Measurements from ENCODE around the gene GRHL3.
A peak's percentile ranks its signal among the peaks of the same experiment; 100 is the strongest.

Gene GRHL3

DNA sequence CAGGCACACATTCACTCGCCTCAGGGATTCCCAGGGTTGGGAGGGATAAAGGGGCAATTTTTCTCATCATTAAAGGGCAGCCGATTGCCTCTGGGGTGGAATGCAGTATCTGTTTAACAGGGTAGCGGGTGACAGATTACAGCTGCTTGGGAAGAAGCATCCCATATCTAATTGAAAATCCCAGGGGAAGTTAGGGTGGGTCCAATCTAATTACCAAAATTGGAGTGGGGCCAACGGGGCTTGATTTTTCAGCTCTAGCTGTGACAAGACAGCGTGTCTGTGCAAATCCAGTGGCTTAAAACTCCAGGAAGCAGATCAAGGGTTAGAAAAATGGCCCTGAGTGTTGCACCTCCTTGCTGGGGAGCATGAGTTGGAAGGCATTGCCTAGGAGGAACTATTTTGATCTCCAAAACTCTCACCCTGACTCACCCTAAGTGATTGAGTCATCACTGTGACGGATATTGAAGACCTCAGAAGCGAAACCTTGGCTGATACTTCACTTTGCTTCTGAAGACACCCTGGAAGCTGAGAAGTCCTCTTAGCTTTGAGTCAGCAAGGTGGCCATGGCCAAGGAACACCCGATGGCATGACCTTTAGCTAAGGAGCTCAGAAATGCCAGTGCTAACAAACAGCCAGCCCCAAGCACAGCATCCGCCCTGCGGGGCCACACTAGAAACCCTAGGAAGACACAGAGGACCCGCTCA is 46.0 kb downstream of the GRHL3 start:
- peak overlapping the region; percentile 45 to 46 for H3K27ac ChIP-seq (ENCODE audit: low read depth in 2 of 2, low read length in 2 of 2)
- H3K9ac ChIP-seq (ENCODE audit: low read depth in 1 of 2, low read length in 2 of 2), result peak overlapping the region in 1 of 2 donors; percentile 18
- no peaks in the 10 kb centered on the region for H3K9me3 ChIP-seq (ENCODE audit: control insufficient read depth in 2 of 2, low read length in 2 of 2)
- peaks cover 17 to 33% of the 10 kb centered on the region in 2 donors for H3K4me1 ChIP-seq (ENCODE audit: control insufficient read depth in 2 of 2, insufficient read depth in 2 of 2, low read length in 2 of 2)
- peaks cover 2 to 8% of the 10 kb centered on the region in 2 donors for H3K36me3 ChIP-seq (ENCODE audit: control insufficient read depth in 2 of 2, insufficient read depth in 2 of 2, low read length in 2 of 2)
- H3K27me3 ChIP-seq (ENCODE audit: control insufficient read depth in 2 of 2, insufficient read depth in 2 of 2, low read length in 2 of 2), result no peaks in the 10 kb centered on the region
- no peak overlapping the region for H3K4me3 ChIP-seq (ENCODE audit: low read length in 2 of 2)

DNA sequence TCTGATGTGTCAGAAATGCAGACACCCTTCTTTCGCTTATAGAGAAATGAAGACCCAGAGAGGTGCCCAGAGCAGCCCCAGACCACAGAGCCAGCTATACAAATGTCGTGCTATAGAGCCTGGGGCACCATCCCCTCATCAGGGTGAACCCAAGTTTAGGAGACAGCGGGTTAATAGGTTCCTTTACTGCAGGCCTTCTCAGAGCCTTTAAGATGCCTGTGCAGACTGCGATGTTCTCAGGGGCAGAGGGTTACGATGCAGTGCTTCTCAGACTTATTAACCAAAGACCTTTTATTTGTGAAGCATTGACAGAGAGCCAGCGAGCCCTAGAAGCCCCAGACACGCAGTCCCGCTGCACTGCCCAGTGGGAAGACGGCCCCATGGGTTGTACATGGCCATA is 47.5 kb downstream of the GRHL3 start:
- Histone ChIP-seq H3K9ac (ENCODE audit: low read depth in 1 of 2, low read length in 2 of 2) (no peak overlapping the region), H3K27ac (ENCODE audit: low read depth in 2 of 2, low read length in 2 of 2) (no peak overlapping the region), H3K4me3 (ENCODE audit: low read length in 2 of 2) (no peak overlapping the region), H3K27me3 (ENCODE audit: control insufficient read depth in 2 of 2, insufficient read depth in 2 of 2, low read length in 2 of 2) (no peaks in the 10 kb centered on the region), H3K9me3 (ENCODE audit: control insufficient read depth in 2 of 2, low read length in 2 of 2) (no peaks in the 10 kb centered on the region), H3K36me3 (ENCODE audit: control insufficient read depth in 2 of 2, insufficient read depth in 2 of 2, low read length in 2 of 2) (peaks cover 2 to 8% of the 10 kb centered on the region in 2 donors), H3K4me1 (ENCODE audit: control insufficient read depth in 2 of 2, insufficient read depth in 2 of 2, low read length in 2 of 2) (peaks cover 17 to 33% of the 10 kb centered on the region in 2 donors)

DNA sequence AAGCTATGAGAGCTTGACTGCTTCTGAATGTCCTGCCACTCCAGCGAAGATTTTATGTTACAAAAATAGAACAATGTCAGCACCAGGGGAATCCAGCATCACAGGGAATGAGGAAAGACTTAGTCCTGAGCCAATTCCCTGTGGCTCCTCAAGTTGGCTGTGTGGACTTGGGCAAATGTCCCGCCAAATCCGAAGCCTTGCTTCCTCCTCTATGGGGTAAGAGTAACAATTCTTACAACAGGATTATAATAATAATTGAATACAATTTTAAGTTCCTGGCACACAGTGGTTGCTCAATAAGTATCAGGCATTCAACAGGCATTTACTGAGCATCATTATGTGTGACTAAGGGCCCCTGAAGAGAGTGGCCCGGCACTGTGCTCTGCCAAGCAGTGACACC is 50.0 kb downstream of the GRHL3 start:
- Histone ChIP-seq H3K36me3 (ENCODE audit: control insufficient read depth in 2 of 2, insufficient read depth in 2 of 2, low read length in 2 of 2) (peaks cover 4 to 8% of the 10 kb centered on the region in 2 donors), H3K27ac (ENCODE audit: low read depth in 2 of 2, low read length in 2 of 2) (no peak overlapping the region)

DNA sequence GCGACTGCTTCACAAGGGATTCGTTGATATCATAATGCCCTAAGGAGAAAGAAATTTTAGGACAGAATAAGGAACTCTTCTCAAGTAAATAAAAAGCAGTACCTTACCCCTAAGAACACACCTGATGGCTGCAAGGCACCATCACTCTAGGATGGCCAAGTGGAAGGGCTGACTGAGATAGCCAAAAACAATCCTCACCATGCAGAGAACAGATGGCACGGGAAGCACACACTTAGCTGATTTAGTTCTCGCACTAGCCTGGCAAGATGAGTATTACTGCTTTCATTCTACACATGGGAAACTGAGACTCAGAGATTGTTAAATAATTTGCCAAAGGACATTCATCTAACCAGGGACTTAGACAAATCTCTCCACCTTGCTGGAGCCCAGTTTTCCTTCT is 50.6 kb downstream of the GRHL3 start:
- H3K27ac ChIP-seq (ENCODE audit: low read depth in 2 of 2, low read length in 2 of 2), result no peak overlapping the region
- H3K4me3 ChIP-seq (ENCODE audit: low read length in 2 of 2), result no peak overlapping the region
- peaks cover 10 to 15% of the 10 kb centered on the region in 2 donors for H3K4me1 ChIP-seq (ENCODE audit: control insufficient read depth in 2 of 2, insufficient read depth in 2 of 2, low read length in 2 of 2)
- H3K9ac ChIP-seq (ENCODE audit: low read depth in 1 of 2, low read length in 2 of 2), result no peak overlapping the region
- no peaks in the 10 kb centered on the region for H3K9me3 ChIP-seq (ENCODE audit: control insufficient read depth in 2 of 2, low read length in 2 of 2)
- peaks cover 4 to 8% of the 10 kb centered on the region in 2 donors for H3K36me3 ChIP-seq (ENCODE audit: control insufficient read depth in 2 of 2, insufficient read depth in 2 of 2, low read length in 2 of 2)
- no peaks in the 10 kb centered on the region for H3K27me3 ChIP-seq (ENCODE audit: control insufficient read depth in 2 of 2, insufficient read depth in 2 of 2, low read length in 2 of 2)

More for the DNA sequence above, 50.0 kb downstream of the GRHL3 start:
- no peaks in the 10 kb centered on the region for H3K27me3 ChIP-seq (ENCODE audit: control insufficient read depth in 2 of 2, insufficient read depth in 2 of 2, low read length in 2 of 2)
- H3K4me3 ChIP-seq (ENCODE audit: low read length in 2 of 2), result no peak overlapping the region
- H3K4me1 ChIP-seq (ENCODE audit: control insufficient read depth in 2 of 2, insufficient read depth in 2 of 2, low read length in 2 of 2), result peaks cover 13 to 20% of the 10 kb centered on the region in 2 donors
- no peak overlapping the region for H3K9ac ChIP-seq (ENCODE audit: low read depth in 1 of 2, low read length in 2 of 2)
- H3K9me3 ChIP-seq (ENCODE audit: control insufficient read depth in 2 of 2, low read length in 2 of 2), result no peaks in the 10 kb centered on the region

DNA sequence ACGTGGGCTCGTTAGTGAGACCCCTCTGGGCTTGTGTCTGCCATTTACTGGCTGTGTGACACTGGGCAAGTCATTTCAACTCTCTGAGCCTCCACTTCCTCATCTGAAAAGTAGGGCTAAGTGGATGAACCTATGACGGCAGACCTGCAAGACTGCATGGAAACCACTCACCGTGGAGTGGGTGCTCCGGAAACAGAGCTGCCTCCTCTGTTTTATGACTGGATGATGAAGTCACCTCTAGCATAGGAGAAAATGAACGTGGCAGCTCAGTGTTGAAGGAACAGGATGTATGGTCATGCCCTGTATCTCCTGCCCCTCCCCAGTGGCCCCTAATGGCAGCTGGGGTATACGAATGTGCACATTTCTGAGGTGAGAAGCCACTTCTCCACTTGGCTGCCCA is 53.9 kb downstream of the GRHL3 start:
- Histone ChIP-seq H3K4me1 (ENCODE audit: control insufficient read depth in 2 of 2, insufficient read depth in 2 of 2, low read length in 2 of 2) (no peaks in the 10 kb centered on the region), H3K36me3 (ENCODE audit: control insufficient read depth in 2 of 2, insufficient read depth in 2 of 2, low read length in 2 of 2) (peaks cover 4 to 14% of the 10 kb centered on the region in 2 donors), H3K9me3 (ENCODE audit: control insufficient read depth in 2 of 2, low read length in 2 of 2) (no peaks in the 10 kb centered on the region), H3K27me3 (ENCODE audit: control insufficient read depth in 2 of 2, insufficient read depth in 2 of 2, low read length in 2 of 2) (no peaks in the 10 kb centered on the region), H3K4me3 (ENCODE audit: low read length in 2 of 2) (no peak overlapping the region), H3K27ac (ENCODE audit: low read depth in 2 of 2, low read length in 2 of 2) (no peak overlapping the region), H3K9ac (ENCODE audit: low read depth in 1 of 2, low read length in 2 of 2) (no peak overlapping the region)

DNA sequence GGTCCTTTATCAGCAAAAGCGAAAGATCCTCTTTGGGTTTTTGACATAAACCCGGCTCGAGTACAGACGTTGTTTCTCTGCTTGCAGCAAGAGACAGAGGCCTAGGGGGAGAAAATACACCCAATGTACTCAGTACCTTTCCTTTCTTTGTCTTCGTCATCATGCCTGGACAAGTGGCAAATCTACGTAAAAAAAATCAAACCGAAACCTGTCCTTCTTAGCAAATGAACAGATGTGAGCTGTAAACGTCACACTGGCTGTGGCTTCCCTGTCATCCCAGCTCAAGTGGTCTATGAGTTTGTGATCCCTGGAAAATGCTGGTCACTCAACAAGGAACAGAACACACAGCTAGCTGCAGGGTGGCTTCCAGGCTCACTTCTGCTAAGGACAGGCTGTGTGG is 54.6 kb downstream of the GRHL3 start:
- Histone ChIP-seq H3K27ac (ENCODE audit: low read depth in 2 of 2, low read length in 2 of 2) (no peak overlapping the region), H3K27me3 (ENCODE audit: control insufficient read depth in 2 of 2, insufficient read depth in 2 of 2, low read length in 2 of 2) (no peaks in the 10 kb centered on the region), H3K4me3 (ENCODE audit: low read length in 2 of 2) (no peak overlapping the region), H3K4me1 (ENCODE audit: control insufficient read depth in 2 of 2, insufficient read depth in 2 of 2, low read length in 2 of 2) (no peaks in the 10 kb centered on the region), H3K9ac (ENCODE audit: low read depth in 1 of 2, low read length in 2 of 2) (no peak overlapping the region), H3K9me3 (ENCODE audit: control insufficient read depth in 2 of 2, low read length in 2 of 2) (no peaks in the 10 kb centered on the region), H3K36me3 (ENCODE audit: control insufficient read depth in 2 of 2, insufficient read depth in 2 of 2, low read length in 2 of 2) (peaks cover 4 to 9% of the 10 kb centered on the region in 2 donors)

DNA sequence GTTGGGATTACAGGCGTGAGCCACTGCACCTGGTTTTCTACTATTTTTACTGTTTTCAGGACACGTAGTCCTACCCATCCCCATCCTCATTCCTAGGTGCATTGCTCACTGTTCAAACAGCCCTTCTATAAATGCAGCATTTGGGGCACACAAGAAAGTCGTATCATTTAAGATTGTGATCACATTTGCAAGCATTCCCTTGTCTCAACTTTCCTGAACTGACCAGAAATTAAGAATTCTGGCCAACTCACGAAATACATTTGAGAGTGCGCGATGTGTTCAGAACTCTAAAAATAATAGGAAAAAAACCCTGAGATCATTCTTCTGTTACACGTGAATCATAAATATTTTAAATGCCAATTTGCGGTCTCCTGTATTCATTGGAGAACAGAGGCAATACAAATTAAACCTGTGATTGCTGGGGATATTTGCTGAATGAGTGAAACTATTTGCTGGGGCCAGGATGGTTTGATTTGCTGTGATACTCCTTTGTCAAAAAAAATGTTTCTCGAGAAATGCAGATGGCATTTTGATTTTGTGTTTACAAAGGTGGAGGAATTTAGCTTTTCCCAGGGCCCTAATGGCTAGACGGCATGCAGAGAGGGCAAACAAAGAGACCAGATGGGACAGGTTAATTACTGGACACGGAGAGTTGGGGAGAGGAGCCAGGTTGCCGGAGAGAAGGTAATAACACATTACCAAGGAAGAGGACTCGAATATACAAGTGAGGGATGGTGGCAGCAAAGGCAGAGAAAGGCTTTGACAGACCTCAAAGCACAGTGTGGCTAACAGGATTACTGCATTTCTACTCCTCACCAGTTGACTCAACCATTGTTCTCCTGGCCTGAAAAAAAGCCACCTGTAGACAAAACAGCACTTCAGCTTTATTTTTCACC is 56.0 kb downstream of the GRHL3 start:
- Histone ChIP-seq H3K4me1 (ENCODE audit: control insufficient read depth in 2 of 2, insufficient read depth in 2 of 2, low read length in 2 of 2) (no peaks in the 10 kb centered on the region), H3K27me3 (ENCODE audit: control insufficient read depth in 2 of 2, insufficient read depth in 2 of 2, low read length in 2 of 2) (no peaks in the 10 kb centered on the region), H3K27ac (ENCODE audit: low read depth in 2 of 2, low read length in 2 of 2) (no peak overlapping the region), H3K9ac (ENCODE audit: low read depth in 1 of 2, low read length in 2 of 2) (no peak overlapping the region), H3K9me3 (ENCODE audit: control insufficient read depth in 2 of 2, low read length in 2 of 2) (no peaks in the 10 kb centered on the region), H3K4me3 (ENCODE audit: low read length in 2 of 2) (no peak overlapping the region), H3K36me3 (ENCODE audit: control insufficient read depth in 2 of 2, insufficient read depth in 2 of 2, low read length in 2 of 2) (peaks cover 2 to 16% of the 10 kb centered on the region in 2 donors)

DNA sequence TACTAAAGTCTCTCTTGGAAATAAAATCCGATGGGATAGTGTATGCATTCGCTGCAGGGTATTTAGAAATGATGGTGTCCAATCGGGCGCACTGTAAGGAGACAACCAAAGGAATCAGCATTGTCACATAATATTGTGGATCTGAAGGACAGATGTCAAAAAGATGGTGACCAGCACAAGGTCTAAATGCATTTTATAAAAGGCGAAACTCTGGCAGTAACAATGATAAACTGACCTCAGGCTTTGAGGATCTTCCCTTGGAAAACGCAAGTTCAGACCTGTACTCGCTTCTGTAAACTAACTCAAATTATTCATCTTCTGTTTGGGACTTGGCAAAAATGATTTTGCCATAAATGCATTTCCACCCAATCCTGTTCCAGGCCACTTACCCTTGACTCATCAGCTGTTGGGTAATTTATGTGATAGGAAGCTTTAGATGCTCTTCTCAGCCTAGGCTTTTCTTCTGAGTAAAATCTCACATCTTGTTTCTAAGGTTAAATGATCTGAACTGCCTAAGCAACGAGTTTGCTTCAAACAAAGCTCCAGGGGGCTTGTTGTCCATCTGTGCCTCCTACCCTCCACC is 60.7 kb downstream of the GRHL3 start:
- Histone ChIP-seq H3K9me3 (ENCODE audit: control insufficient read depth in 2 of 2, low read length in 2 of 2) (no peaks in the 10 kb centered on the region), H3K36me3 (ENCODE audit: control insufficient read depth in 2 of 2, insufficient read depth in 2 of 2, low read length in 2 of 2) (peaks cover 2 to 16% of the 10 kb centered on the region in 2 donors), H3K4me1 (ENCODE audit: control insufficient read depth in 2 of 2, insufficient read depth in 2 of 2, low read length in 2 of 2) (peaks cover 3 to 26% of the 10 kb centered on the region in 2 donors), H3K4me3 (ENCODE audit: low read length in 2 of 2) (no peak overlapping the region), H3K27me3 (ENCODE audit: control insufficient read depth in 2 of 2, insufficient read depth in 2 of 2, low read length in 2 of 2) (no peaks in the 10 kb centered on the region), H3K9ac (ENCODE audit: low read depth in 1 of 2, low read length in 2 of 2) (no peak overlapping the region), H3K27ac (ENCODE audit: low read depth in 2 of 2, low read length in 2 of 2) (no peak overlapping the region)

DNA sequence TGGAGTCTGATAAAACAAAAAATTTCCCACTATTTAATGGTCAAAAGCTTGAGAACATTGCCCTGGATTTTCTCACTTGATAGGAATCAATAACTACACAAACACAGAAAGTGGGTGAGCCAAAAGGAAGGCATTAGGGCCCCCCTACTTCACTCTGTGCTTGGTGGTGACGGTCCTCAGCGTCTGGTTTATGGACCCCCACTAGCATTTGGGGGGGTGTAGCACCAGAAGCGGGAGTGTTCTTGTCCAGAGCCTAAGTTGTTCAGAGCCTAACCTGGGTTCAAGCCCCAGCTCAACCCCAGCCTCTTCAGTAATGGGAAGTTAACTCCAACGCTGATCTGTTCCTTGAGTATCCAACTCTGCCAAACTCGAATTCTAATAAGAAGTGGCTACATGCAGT is 61.4 kb downstream of the GRHL3 start:
- no peak overlapping the region for H3K4me3 ChIP-seq (ENCODE audit: low read length in 2 of 2)
- peaks cover 2 to 16% of the 10 kb centered on the region in 2 donors for H3K36me3 ChIP-seq (ENCODE audit: control insufficient read depth in 2 of 2, insufficient read depth in 2 of 2, low read length in 2 of 2)
- peaks cover 7 to 28% of the 10 kb centered on the region in 2 donors for H3K4me1 ChIP-seq (ENCODE audit: control insufficient read depth in 2 of 2, insufficient read depth in 2 of 2, low read length in 2 of 2)
- H3K27ac ChIP-seq (ENCODE audit: low read depth in 2 of 2, low read length in 2 of 2), result no peak overlapping the region
- no peak overlapping the region for H3K9ac ChIP-seq (ENCODE audit: low read depth in 1 of 2, low read length in 2 of 2)
- no peaks in the 10 kb centered on the region for H3K27me3 ChIP-seq (ENCODE audit: control insufficient read depth in 2 of 2, insufficient read depth in 2 of 2, low read length in 2 of 2)
- no peaks in the 10 kb centered on the region for H3K9me3 ChIP-seq (ENCODE audit: control insufficient read depth in 2 of 2, low read length in 2 of 2)

DNA sequence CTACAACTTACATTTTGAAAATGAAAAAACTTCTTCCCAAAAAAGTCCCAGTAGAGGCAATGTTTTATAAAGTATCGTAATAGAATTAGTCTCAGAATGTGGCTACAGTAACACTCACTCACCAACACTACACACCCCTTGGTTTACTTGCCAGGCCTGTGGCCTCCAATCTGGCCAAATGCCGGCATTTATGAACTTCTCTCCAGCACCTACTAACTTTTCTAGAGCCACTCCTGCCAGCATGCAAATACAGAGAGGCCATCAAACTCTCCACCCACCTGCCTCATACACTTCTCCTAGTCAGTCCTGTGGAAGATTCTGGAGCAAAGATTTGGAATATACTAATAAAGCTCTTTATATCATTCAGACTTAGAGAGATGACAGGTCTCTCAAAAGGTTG is 62.1 kb downstream of the GRHL3 start:
- no peaks in the 10 kb centered on the region for H3K27me3 ChIP-seq (ENCODE audit: control insufficient read depth in 2 of 2, insufficient read depth in 2 of 2, low read length in 2 of 2)
- no peak overlapping the region for H3K27ac ChIP-seq (ENCODE audit: low read depth in 2 of 2, low read length in 2 of 2)
- H3K4me1 ChIP-seq (ENCODE audit: control insufficient read depth in 2 of 2, insufficient read depth in 2 of 2, low read length in 2 of 2), result peaks cover 7 to 28% of the 10 kb centered on the region in 2 donors
- H3K9me3 ChIP-seq (ENCODE audit: control insufficient read depth in 2 of 2, low read length in 2 of 2), result no peaks in the 10 kb centered on the region
- H3K4me3 ChIP-seq (ENCODE audit: low read length in 2 of 2), result no peak overlapping the region
- H3K36me3 ChIP-seq (ENCODE audit: control insufficient read depth in 2 of 2, insufficient read depth in 2 of 2, low read length in 2 of 2), result peaks cover 2 to 16% of the 10 kb centered on the region in 2 donors
- H3K9ac ChIP-seq (ENCODE audit: low read depth in 1 of 2, low read length in 2 of 2), result no peak overlapping the region

Measured in mucosa of rectum (tissue), 2 donors.